CD4-positive, alpha-beta T cell treated with Interleukin-21 for 1 hour (primary cell): ENCODE data around the gene GPR176.

ENCODE experiments used
- DNase-seq: peaks from one replicate; pipeline ENCODE4 v3.0.0-alpha.2; 2020

Gene GPR176

GRCh38 chr15:39778021-39778420 lies 142.0 kb downstream of the GPR176 start:
- DNase-seq, result no peak

GRCh38 chr15:39777496-39777895 lies 142.6 kb downstream of the GPR176 start:
- DNase-seq, result no peak

GRCh38 chr15:39776068-39776467 lies 144.0 kb downstream of the GPR176 start:
- no peak for DNase-seq

GRCh38 chr15:39774688-39775267 lies 145.3 kb downstream of the GPR176 start:
- DNase-seq, result peak; percentile 56

GRCh38 chr15:39770748-39771689 lies 149.0 kb downstream of the GPR176 start:
- DNase-seq, result no peak

GRCh38 chr15:39767921-39768320 lies 152.1 kb downstream of the GPR176 start:
- DNase-seq, result no peak

- DNase-seq, result no peak
Measured at GRCh38 chr15:39761006-39761405, 159.1 kb downstream of the GPR176 start.

GRCh38 chr15:39756806-39757522 lies 163.1 kb downstream of the GPR176 start:
- peak; percentile 65 for DNase-seq

- no peak for DNase-seq
Measured at GRCh38 chr15:39752991-39753390, 167.1 kb downstream of the GPR176 start.

GRCh38 chr15:39752246-39752645 lies 167.8 kb downstream of the GPR176 start:
- no peak for DNase-seq
